Fibroblast of skin of left quadriceps (primary cell): ENCODE data around the gene CACNB2.
"Not testable (repeated sequence)": the region's sequence is repeated elsewhere in the genome, so short reads cannot be mapped to it uniquely, and the experiment has no call there.

Experiments
- DNase-seq, 2 experiments: peaks; one replicate each; pipeline ENCODE4 v3.0.0-alpha.2; 2013; ENCODE audit warnings: low read depth in 2 of 2

Gene CACNB2

DNA sequence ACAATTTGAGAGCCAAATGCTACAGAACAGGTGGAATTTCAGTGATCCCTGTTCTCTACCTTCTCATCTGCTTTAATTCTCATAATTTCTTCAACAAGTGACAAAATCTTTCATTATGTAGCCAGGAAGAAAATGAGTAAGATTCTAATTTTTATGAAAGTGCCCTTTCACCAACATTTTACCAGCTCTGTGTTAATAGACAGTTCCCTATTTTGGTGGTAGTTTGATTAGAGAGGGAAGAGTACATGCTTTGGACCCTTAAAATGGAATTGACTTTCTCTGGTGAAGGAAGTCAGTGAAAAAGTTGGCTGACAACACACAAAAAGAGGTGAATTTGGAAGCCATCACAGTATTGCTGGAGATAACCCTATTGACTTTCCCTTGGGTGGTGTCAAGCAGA, 61.7 kb downstream of the CACNB2 start:
- no peak for DNase-seq

DNA sequence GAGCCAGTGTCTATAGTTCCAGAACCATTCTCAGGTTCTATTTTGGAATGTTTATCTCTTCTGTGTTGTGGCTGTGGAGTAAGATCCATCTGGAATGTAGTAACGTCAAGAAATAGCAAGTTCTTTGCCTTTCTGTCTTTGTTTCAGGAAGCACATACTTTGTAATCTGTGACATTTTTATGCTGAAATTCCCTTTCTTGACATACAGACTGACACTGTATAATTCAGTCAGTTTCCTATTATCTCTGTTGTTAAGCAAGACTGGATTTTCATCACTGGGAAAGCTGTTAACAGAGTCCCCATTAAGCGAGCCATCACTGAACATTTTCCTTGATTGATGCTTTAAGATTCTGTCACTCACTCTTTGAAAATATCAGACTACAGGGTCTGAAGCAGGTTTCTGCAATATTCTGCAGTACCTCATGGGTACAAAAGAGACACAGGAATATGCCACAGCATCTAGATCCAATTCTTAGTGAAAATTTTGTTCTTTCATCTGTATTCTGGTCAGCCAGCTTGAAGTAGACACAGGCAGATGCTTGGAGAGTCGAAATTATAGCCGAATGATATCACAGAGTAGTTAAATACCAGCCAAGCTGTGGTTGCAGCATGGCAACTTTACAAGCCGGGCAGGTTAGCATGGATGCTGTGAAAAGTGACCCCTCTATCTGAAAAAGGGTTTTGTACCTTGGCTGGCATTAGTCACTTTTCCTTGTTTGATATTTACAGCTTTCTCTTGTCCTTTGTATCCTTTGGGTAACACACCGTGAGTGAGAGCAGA, 62.6 kb downstream of the CACNB2 start:
- DNase-seq, result no peak

DNA sequence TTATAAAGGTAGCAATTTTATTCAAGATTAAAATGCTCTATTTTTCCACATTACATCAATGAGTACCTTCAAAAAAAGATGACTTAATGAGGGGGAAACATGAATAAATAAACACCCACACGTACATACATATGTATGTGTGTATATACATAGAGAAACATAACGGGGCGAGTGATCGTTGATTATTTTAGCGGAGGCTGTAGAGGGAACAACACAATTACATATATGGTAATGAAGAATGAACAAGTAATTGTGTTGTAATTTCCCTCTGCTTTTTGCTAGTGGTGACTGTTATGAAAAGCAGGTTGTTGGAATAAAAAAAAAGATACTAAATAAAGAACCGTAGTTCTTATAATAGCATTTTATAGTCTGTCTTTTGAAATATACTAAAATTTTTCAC, 63.2 kb downstream of the CACNB2 start:
- no peak for DNase-seq

DNA sequence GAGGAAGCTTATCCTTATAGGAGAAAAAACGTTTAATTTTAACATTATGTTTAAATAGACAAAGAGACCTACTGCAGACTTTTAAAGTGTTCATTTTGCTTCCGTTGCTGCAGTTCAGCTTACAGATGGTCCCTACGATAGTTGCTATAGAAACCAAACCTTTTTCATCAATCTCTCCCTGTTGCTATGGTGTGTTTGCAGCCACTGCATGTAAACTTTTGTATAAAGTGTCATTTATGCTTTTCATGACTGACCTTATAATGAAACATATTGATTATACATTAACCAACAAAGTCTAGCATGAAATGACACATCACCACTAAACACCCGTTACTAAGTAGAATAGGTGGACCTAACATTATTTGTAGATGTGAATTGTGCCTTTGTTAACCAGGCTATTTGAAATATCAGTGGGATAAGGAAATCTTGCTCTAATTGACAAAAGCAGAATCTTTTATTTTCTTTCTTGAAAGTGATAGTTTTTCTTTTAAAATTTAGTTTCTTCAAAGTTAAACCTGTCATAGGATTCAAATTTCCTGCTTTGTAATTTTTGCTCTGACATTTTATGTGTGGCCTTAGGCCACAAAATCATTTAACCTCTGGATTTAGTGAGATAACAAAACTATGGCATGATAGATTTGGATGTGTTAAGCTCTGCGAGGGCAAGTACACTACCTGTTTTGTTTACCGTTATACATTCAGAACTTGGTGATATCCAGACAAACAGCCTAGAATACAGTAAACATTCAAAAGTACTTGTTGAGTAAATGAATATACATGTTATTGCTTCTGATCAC, 64.0 kb downstream of the CACNB2 start:
- no peak for DNase-seq

DNA sequence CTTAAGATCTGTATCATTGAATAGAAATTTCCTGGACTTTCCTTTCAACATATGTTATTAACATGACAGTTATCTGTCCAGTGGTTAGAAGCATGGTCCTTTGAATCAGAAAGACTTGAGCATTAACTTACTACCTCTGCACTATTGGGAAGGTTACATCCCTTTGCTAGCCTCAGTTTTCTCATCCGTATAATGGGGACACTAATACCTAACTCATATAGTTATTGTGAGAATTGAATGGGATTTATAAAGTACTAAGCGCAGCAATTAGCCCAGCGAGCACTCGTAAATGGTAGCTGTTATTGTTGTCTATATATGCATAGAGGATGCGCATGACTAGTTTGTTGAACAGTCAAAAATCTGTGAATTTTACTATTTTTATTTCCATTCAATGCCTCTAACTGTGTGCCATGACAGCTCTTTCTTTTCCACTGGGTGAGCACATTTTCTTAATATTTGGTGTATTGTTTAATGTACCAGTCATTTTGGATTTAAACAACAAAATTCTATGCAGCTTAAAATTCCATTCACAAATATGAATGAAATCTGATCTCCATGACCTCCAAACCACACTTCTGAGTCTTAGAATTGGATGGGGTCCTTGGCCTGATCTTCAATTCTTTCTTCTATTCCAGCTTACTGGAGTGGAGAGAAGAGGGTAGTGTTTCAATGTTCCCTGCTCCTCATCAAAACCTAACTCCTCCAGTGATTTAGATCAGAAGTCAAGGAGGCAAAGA, 65.0 kb downstream of the CACNB2 start:
- no peak for DNase-seq

DNA sequence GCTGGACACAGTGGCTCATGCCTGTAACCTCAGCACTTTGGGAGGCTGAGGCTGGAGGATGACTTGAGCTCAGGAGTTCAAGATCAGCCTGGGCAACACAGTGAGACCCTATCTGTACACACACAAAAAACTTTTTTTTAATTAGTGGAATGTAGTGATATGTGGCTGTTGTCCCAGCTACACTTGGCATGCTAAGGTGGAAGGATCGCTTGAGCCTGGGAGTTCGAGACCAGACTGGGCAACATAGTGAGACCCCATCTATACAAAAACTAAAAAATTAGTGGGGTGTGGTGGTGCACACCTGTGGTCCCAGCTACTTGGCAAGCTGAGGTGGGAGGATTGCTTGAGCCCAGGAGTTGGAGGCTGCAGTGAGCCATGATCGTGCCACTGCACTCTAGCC, 68.0 kb downstream of the CACNB2 start:
- DNase-seq, result not testable (repeated sequence)

DNA sequence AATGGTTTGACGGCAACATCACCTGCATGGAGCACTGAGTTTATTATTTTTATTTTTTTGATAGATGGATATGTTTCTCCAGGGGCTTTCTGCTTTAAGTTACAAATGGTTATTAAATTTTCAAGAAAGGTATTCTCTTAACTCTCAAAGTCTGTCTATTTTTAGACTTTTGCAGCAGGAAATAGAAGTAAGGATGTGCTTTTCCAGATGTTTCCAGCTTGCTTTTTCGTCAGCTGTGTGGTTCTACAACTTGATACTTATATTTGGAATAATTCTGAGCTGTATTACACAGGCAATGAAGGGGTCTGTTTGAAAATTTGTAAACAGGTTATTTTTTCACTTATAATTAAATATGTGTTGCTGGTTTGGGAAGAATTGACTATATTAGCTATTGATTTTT, 69.0 kb downstream of the CACNB2 start:
- no peak for DNase-seq

DNA sequence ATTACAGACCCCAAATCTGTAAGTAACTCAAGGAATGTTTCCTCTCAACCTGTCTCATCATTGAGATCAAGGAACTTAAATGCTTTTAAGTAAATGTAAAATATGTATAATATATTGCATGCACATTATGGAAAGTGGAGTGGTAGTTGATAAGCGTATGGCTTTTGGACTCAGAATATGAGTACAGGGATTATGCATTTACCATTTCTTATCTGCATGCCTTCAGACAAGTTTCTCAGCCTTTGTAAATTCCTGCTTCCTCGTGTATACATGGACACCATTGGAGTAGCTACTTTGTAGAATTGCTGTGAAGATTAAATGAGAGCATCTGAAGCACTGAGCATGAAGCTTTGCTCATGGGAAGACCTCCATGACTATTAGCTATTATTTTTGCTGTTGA, 70.5 kb downstream of the CACNB2 start:
- DNase-seq, result no peak

DNA sequence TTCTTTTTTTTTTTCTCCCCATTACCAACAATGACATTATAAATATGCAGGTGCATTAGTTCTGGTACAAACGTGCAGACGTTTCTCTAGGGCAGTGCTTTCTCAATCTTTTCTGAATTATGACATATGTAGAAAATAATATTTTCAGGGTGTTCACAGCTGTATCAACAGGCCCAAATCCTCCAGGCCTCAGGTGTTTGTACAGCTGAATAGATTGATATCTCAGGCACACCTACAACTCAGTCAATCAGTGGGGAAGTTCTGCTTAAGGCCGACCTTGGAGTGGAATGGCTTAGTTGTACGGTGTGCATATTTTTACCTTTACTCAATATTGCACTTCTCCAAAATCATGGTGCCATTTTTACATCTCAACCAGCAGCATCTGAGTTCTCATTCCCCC, 71.6 kb downstream of the CACNB2 start:
- no peak for DNase-seq

DNA sequence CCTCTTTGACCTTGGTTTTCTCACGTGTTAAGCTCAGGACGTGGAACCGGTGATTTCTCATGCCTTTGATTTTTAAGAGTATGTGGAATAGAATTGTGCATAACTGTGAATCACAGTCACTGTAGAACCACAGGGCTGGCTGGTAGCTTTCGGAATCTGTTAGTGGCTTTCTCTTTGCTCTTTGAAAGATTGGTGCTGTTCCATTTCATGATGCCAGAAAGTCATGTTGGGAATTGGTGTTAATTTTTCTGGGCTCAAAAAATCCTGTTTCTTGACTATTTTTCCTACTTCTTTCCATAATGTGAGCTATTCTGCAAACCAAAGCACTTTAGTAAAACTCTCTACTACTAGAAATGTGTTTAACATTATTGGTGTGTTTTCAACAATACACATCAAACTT, 73.0 kb downstream of the CACNB2 start:
- no peak for DNase-seq

DNA sequence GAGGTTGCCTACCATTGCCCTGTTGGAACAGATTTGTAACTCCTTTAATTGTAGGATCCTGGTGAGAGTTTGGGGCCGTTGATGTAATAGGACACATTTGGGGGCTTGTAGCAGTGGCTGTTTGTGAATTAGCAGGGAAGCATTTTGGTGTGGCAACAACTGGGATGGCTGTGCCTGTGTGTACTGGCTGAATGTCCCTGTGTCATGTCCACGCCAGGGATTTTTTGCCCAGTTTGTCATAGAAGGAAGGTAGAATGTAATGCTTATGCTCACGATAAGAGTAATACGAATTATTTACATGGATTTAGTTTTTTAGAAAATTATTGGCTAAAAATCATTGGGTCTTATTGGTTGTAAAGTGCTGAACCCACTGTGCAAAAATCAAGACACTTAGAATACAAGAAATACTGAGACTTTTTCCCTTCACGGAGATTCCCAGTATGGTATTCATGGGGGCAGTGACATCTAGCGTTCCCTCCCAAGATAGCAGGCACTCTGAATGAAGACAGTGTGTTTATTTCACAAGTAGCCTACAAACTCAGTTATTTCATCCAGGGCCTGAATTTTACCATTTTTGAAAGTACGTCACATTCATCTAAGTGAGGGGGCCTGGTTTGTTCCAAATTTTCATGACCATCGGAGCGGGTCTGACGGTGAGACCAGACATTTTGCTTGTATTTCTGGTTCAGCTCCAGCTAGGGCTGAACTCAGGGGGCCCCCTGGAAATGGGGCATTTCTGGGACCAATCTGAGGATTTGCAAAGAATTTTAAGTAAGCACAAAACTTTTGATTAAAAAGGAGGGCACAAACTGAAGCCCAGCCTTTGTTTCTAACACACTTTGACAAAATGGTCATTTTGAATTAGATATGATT, 74.7 kb downstream of the CACNB2 start:
- DNase-seq, result peak in 1 of 2 experiments; percentile 51

DNA sequence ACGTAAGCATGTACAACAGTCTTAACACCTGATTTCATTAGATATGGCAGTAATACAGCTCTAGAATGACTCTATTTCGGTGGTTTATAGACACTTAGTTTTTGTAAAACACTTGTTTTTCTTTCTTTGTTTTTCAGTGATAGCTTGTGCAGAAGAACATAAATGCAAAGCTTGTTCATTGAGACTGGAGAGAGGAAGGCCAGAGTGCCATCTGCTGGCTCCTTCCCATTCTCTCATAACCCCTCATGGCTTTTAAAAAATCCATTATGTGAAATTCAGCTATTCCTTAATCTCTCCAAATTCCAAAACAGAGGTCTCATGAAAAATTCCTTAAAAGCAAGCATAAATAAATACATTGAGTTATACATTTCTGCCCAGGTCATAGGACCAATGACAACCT, 76.3 kb downstream of the CACNB2 start:
- DNase-seq, result no peak

DNA sequence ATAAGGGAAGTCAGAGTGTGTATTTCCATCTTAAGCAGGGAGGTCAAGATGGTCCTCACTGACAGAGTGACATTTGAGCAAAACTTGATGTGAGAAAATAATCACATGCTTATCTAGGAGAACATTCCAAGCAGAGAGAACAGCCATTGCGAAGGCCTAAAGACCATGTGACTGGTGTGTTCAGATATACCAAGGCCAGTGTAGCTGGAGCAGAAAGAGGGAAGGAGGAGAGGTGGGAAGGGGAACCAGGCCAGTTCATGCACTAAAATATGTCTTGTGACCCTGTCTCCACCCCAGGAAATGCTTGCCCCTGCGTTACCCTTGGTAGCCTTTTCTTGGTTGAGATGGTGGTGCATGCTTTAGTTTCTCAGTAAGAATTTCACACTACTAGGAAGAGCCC, 77.4 kb downstream of the CACNB2 start:
- DNase-seq, result no peak

DNA sequence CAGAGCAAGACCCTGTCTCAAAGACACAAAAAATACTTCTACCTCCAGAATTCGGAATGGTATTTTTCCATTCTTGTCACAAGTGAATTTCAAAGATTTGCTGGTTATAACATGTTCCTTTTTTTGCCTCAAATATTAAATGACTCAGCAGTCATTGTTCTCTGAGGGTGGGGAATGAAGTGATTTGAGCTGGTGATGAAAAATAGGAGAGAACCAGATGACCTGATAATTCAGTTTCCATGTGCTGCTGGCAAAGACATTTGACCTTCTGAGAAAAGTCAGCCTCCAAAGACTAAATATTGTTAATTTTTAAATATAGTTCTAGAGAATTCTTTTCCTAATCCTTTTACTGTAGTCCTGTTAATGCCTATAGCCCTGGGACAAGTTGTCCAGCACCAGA, 78.9 kb downstream of the CACNB2 start:
- no peak for DNase-seq

DNA sequence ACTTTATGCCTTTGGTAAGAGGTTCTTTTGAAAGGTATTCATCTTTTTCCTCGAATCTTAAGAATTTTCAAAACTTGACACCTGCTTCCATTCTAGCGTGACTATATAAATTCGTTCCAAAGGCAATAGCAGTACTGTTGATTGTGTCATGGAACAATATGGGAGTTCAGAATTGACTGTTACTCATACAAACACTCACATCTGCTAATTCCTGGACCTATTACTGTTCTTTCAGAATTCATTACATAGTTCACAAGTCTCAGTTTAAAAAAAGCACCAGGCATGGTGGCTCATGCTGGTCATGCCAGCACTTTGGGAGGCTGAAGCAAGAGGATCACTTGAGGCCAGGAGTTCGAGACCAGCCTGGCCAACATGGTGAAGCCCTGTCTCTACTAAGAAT, 80.9 kb downstream of the CACNB2 start:
- no peak for DNase-seq

DNA sequence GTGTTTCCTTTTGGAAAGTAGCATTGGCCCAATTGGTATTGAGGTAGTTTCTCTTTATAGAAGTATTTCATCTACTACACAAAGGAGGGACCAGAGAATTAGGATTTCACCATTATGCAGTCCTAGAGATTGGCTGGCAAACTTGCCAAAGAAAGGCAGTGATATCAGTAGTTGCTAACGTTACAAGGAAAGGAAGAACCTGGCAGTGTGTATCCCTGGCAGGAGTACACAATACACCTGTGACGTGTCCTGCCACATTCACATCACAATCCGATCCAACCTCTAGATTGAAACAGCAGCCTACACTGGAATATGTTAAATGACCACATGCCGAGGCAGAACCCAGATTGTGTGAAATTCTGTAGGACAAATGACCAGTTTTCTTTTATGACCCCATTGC, 81.7 kb downstream of the CACNB2 start:
- DNase-seq, result no peak

DNA sequence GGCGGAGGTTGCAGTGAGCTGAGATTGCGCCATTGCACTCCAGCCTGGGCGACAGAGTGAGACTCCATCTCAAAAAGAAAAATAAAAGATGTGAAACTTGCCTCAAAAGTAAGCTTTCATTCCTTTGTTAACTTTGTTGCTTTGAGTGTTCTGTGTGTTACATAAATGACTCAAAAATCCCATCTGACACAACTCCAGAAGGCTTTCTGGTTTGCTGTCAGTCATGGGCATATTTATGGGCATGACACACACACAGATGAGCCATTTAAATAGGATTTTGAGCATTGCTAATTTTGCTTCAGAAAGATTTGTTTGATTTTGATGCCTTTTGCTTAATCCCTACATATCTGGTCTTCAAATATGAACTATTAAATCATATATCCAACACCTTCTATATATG, 82.6 kb downstream of the CACNB2 start:
- DNase-seq, result no peak

DNA sequence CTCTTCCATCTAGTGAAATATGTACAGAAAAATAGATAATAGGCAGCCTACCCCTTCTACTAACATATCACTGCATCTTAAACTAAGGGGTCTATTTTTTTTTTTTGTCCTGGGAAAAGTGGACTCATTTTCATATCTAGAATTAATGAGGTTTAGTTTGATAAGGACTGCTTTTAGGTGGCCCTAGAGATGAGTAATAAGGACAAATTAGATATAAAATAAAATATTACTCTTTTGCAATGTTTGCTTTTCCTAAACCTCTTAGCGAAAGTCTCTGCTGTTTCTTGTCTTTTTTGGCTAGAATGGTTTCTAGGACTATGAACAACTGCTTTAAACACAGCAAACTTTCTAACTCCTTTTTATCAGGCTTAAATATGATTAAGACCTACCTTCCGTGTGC, 83.7 kb downstream of the CACNB2 start:
- no peak for DNase-seq

DNA sequence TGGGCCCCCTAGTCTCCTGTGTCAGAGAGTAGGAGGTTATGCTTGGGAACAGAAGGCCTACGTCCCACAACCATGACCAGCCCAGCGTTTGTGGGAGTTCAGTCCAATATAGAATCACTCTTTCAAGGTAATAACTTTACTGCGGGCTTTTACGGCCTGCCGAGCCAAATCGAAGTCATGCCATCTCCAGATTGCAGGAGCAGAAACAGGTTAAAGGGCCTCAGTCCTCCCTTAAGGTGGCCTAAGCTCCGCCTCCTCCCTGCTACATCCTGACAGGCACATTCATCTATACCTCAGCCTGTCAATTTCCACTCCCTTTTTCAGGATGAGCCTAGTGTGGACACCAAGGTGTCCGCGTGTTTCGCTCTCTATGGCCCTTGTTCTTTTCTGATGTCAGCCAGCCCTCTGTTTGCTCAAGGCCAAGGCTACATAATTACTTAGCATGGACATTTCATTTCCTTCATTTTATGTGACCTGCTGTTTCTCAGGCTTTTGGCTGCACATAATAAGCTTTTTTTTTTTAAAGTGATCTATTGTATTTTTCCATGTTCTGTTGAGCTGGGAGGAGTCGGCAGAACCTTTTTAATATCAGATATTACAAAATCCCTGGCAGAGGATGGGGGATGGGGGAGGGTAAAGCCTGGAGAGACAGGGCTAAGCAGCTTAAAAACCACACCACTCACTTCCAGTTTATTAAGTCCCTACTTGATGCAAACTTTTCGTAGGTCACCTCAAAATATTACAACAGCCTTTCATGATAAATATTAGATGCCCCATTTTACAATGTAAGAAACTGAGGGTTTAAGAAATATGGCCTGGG, 84.6 kb downstream of the CACNB2 start:
- no peak for DNase-seq

DNA sequence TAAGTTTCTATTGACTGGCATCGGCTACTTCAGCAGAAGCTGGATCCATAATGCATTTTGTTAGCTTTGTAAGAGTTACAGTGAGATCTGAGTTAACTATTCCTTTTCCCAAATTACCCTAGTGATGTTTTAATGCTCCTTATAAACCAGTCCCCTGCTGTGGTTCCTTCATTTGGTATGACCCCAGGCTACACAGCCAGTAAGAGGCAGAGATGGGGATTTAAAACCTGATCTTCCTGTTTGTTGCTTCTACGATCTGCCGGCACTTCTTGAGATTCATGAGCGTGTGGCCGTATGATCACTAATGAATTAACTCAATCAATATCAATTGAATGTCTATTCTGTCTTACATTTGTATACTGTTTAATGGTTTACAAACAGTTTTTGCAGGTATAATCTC, 86.1 kb downstream of the CACNB2 start:
- DNase-seq, result no peak

DNA sequence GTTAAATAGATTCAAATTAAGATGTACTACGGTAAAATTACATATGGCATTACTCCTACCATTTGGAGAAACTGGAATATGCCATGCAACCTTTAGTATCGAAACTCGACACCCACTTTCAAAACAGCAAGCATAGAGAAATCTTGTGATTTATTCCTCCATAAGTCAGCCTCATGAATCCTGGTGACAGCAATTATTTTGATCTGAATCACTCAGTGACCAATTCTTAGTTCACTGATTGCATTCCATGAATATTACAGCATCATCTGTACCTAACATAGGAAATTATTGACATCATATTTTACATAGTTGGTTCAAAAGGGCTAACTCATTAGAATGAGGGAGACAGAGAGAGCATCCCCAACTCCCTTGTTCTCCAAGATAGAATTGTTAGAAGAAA, 89.6 kb downstream of the CACNB2 start:
- peak; percentile 51 to 54 for DNase-seq
